Prostate gland (tissue), 2 donors: Measurements from ENCODE around the gene CMTM1.

Experiments used
- POLR2A ChIP-seq: fragments of 450-650 bp; IDR thresholded peaks from one replicate; pipeline ENCODE4 v1.6.1; 2016; ENCODE audit warnings: antibody characterized with exemption, mild to moderate bottlenecking
- TF ChIP-seq, protein P1 (sequence below), 4 experiments: fragments of 200-600 bp in 2 of 4; fragments of 450-650 bp in 2 of 4; sonication (generic) in 2 of 4; IDR thresholded peaks; 1 replicate in 3 of 4; 2 replicates in 1 of 4; pipeline ENCODE4 v1.5.1; 2016 to 2019; ENCODE audit warnings: antibody characterized with exemption in 4 of 4, mild to moderate bottlenecking in 2 of 4, moderate library complexity in 2 of 4

DNA sequence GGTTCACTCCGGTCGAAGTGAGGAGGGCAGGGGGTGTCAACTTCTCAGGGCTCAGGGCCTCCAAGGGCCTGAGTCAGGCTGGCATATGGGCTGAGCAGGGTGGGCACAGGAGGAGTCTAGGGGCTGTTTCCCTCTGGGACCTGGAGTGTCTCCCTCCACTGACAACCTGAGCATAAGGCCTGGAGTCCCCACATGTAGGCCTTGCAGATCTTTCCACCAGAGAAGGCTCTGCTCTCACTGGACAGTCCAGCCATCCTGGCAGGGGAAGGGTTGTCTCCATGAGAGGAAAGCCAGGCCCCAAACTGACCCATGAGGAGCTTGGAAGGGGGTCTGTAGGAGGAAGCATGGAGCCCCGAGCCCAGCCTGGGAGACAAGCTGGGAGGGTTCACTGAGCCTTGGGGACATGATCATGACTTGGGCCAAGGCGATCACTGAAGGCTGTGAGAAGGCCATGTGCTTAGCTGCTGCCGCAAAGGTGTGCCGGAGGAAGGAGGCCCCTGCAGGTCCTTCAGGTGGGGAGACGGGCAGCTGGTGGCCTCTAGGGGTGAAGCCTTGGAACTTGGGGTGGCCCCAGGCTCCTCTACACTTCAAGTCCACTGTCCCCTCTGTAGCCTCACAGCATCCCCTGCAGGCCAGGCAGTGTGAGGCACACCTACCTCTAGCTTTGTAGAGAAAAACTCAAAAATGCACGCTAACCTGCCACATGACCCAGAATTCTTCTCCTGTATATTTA, 22.9 kb downstream of the CMTM1 start:
- TF ChIP-seq, protein P1, sequence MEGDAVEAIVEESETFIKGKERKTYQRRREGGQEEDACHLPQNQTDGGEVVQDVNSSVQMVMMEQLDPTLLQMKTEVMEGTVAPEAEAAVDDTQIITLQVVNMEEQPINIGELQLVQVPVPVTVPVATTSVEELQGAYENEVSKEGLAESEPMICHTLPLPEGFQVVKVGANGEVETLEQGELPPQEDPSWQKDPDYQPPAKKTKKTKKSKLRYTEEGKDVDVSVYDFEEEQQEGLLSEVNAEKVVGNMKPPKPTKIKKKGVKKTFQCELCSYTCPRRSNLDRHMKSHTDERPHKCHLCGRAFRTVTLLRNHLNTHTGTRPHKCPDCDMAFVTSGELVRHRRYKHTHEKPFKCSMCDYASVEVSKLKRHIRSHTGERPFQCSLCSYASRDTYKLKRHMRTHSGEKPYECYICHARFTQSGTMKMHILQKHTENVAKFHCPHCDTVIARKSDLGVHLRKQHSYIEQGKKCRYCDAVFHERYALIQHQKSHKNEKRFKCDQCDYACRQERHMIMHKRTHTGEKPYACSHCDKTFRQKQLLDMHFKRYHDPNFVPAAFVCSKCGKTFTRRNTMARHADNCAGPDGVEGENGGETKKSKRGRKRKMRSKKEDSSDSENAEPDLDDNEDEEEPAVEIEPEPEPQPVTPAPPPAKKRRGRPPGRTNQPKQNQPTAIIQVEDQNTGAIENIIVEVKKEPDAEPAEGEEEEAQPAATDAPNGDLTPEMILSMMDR (IDR thresholded peaks at IDR 0.05) = peak in 2 of 4 experiments; percentile 46 to 48
- no peak for TF ChIP-seq POLR2A
